Measurements from ENCODE around the gene AGBL1.

DNA sequence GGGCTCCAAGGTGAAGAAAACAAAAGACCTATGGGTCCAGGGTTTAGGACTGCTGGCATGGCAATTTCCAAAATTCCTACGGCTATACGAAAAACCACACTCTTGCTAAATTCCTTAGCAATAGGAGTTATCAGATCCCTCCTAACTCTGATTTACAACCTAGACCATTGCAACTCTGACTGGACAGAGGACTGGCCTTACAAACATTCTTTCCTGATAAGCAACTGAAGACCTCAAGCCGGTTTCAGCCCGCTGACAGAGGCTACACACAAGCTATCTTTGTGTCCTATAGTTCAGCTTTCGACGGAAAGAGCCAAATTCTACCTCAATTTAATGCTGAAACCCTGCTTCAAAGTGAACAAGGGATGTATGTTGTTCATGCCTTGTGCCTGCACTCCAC is 38.3 kb upstream of the AGBL1 start:
- TF ChIP-seq POLR2AphosphoS5 (IDR thresholded peaks at IDR 0.05), result no peak
- TF ChIP-seq, protein P1, sequence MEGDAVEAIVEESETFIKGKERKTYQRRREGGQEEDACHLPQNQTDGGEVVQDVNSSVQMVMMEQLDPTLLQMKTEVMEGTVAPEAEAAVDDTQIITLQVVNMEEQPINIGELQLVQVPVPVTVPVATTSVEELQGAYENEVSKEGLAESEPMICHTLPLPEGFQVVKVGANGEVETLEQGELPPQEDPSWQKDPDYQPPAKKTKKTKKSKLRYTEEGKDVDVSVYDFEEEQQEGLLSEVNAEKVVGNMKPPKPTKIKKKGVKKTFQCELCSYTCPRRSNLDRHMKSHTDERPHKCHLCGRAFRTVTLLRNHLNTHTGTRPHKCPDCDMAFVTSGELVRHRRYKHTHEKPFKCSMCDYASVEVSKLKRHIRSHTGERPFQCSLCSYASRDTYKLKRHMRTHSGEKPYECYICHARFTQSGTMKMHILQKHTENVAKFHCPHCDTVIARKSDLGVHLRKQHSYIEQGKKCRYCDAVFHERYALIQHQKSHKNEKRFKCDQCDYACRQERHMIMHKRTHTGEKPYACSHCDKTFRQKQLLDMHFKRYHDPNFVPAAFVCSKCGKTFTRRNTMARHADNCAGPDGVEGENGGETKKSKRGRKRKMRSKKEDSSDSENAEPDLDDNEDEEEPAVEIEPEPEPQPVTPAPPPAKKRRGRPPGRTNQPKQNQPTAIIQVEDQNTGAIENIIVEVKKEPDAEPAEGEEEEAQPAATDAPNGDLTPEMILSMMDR (IDR thresholded peaks at IDR 0.05), result no peak
- no peak for TF ChIP-seq POLR2A (IDR thresholded peaks at IDR 0.05)
- TF ChIP-seq EP300 (IDR thresholded peaks at IDR 0.05; ENCODE audit: low read depth), result no peak

Measured in transverse colon (tissue), 4 donors.